IPS-11a (cell line): ENCODE measurements around the gene SCRN2.

ENCODE experiments used
- H3K4me3 ChIP-seq: one replicate; pipeline ENCODE4 v1.5.1; 2013; ENCODE audit warnings: low read depth, low read length, control low read depth

The SCRN2 gene

GRCh38 chr17:47822785-47823184 is 18.3 kb downstream of the SCRN2 start:
- no peak overlapping the region for H3K4me3 ChIP-seq

DNA sequence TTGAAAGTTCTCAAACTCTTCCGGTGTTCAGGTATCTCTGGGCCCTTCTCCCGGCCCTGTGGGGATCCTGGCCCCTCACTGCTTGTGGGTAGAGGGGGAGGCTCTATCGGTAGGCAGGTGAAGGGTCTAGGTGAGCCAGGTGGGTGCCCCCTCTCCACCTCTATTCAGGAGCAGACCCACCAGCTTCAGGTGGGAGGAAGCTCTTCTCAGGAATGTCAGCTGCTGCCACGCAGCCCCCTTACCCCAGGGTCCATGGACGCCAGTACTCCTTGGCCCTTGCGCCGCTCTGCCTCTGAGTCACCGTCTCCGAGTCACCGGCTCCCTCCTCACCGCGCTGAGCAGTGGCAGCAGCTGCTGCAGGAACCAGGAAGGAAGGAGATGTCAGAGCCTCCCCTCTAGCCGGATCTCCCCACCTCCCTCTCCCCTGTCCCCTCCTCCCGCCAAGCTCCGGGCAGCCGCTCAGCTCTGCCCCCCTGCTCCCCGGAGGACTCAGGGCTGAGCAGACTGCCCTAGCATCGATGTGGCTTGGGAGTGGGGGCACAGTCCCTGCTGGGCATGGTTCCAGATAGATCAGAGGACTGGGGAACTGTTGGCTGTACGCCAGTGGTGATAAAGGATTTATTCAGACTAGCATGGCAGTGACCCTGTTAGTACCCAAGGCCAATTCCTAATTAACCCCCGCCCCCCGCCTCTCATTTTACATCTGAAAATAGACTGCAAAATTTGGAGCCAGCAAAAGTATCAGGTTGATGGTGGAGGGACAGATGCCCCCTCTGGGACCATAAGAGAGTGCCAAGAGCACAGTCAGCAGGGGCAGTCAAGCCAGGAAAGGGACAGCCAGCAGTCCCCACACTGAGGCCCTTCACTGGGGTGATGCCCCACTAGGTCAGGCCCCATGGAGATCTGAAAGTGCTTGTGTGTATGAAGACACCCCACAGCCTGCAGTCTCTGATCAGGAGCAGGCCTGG is 19.4 kb downstream of the SCRN2 start, which contains the start of gene OSBPL7:
Gene OSBPL7 (minus strand): TSS at position 371 of the 968 bp plus-strand sequence. CDS start 1,516 bp downstream, outside the sequence.
- peak within 1 kb of the TSS; percentile 83 for H3K4me3 ChIP-seq

DNA sequence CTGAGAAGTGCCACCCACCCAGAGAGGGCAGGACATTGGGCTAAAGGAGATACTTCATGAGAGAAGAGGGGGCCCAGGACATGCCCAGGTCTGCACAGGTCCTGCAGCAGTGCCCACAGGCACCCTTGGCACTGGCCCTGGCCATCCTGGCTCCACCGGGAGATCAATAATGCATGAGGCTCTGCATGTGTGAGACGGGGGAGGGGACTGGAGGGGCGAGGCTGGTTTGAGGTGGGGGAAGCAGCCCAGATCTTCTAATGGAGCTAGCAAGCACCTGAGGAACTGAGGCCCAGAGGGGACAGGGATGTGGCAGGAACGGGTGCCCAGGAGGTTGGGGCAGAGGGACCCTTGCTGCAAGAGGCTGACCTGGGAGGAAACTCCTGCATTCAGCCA is 20.0 kb downstream of the SCRN2 start:
- H3K4me3 ChIP-seq: peak overlapping the region; percentile 83

DNA sequence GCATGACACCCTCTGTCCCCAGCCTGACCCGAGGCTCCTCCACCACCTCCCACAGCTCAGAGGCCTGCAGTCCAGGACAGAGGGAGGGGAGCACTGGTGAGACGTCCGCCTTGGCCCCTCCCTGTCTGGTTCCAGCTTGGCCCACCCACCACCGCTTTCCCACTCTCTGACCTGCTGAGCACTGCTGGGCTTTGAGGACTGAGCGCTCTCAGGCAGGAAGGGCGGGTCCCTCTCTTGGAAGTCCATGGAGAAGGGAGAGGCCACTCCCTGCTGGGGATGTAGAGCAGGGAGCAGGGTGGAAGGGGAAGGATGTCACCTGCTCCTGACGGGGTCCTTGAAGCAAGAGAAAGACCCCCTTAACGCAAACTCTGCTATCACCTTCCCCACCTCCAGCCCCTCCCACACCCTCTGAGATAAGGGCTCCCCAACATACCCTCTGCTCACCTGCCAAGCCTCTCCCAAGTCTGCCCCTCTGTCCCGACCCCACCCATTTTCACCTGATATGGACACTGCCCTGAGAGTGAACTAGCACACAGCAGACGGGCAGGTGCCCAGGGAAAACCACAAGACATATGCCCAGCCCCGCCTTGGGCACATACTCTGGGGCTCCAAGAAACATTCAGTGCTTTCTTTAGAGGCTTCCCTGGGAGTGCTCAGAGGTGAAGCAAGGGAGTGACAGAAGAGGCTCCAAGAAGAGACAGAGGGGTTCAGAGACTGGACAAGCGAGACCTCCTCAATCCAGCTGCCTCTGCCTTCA is 20.9 kb downstream of the SCRN2 start:
- no peak overlapping the region for H3K4me3 ChIP-seq

DNA sequence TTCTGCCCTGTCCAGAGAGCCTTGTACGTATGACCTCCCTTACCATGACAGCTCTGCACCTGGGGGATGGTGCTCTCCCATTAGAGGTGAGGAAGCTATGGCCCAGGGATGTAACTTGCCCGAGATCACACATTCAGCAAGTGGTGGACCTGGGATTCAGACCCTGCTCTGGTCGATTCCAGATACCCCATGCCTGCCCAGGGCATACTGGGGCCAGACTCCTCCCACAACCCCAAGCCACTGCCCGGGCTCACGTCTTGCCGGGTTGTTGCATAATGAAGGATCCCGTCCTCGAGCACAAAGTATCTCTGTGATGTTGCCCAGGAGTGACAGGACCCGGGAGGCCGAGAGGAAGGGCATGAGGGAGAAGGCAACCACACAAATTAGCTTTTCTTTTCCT is 21.6 kb downstream of the SCRN2 start:
- H3K4me3 ChIP-seq: no peak overlapping the region

DNA sequence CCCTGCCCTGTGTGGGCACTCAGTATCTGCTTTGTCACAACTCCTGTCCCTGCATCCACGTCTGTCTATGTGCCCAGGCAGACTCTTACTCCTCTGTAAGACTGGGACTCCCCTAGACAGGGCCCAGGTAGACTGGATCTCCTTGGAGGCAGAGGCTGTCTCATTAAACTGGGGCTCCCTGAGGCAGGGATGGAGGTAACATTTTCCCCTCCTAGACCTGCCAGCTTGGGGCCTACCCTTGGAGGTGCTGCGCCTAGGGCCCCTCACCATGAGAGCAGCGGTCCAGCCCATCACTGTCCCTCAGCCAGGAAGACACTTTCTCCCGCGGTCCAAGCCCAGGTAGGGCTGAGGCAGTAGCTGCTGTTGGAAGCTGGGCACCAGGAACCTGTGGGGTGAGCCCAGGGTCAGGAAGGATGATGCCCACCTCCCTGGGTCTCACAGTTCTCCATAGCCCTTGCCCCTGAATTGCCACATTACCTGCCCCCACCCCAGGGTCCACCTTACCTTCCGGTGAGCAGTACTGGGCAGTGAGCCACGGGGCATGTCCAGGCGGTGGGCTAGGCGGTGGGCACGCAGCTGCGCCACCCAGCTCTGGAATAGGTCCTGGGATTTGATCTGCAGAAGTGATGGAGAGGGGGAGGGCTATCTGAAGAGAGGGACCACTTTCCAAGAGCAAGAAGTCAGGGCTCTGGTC is 22.9 kb downstream of the SCRN2 start:
- no peak overlapping the region for H3K4me3 ChIP-seq

- no peak overlapping the region for H3K4me3 ChIP-seq
Measured at GRCh38 chr17:47816947-47817346, 24.1 kb downstream of the SCRN2 start.

DNA sequence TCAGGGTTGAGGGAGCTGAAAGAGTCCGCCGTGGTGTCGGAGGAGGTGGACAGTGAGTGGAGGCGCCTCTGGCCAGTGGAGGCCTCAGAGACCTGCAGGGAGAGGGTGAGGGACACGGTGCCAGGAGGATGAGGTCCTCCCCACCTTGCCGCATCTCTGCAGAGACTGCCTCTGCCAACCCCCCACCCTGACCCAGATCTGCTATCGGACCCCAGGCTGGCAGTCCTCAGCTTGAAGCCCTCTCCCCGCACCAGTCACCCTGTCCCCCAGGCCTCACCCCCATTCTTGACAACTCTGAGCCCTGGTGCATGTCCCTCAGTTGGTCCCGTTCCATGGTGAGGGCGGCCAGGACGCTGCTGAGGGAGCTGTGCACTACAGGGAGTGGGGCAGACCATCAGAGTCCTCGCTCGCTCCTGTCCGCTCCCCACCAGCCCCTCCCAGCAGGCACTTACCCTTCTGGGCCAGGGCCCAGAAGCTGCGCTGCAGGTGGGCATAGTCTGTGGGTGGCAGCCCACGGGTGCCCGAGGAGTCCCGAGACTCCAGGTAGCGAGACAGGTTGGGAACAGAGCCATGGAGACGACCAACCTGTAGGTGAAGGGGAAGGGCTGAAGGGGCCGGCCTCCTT is 24.9 kb downstream of the SCRN2 start:
- no peak overlapping the region for H3K4me3 ChIP-seq

DNA sequence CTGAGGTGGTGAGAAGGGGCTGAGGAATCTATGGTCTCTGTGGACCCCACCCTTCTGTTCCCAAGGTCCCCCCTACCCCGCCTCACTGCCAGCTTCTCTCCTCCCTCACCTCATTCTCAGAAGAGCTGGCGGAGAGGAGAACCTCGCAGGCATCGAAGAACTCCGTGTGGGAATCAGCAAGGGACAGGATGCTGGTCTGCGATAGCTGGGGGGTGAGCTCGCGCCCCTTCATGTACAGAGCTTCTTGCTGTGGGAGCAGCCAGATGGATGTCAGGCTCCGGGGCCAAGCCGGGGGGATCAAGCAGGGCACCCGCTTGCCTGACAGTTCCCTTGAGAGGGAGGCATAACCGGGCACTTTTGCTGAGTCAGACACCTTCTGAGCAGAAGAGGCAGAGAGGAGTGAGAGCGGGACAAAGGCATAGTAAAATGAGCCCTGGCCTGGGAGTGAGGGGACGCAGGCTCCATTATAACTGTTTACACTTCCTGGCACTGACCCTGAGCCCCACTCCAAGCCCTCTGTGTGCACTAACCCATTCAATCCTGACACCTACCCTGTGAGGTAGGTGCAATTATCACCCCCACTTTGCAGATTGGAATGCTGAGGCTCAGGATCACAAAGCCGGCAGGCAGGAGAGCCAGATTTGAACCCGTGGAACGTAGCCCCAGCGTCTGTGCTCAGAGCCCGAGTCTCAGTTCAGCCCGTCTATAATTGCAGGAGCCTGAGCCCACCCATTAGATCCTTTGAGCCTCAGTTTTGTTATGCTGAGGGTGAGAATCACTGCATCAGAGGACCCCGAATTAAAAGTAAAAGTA is 25.8 kb downstream of the SCRN2 start:
- H3K4me3 ChIP-seq: no peak overlapping the region

GRCh38 chr17:47813512-47814031 is 27.5 kb downstream of the SCRN2 start:
- no peak overlapping the region for H3K4me3 ChIP-seq

GRCh38 chr17:47813077-47813476 is 28.0 kb downstream of the SCRN2 start:
- H3K4me3 ChIP-seq: no peak overlapping the region

- no peak overlapping the region for H3K4me3 ChIP-seq
Measured at GRCh38 chr17:47812146-47812920, 28.7 kb downstream of the SCRN2 start.

GRCh38 chr17:47811709-47812108 is 29.4 kb downstream of the SCRN2 start:
- no peak overlapping the region for H3K4me3 ChIP-seq

GRCh38 chr17:47810901-47811635 is 30.0 kb downstream of the SCRN2 start:
- no peak overlapping the region for H3K4me3 ChIP-seq

DNA sequence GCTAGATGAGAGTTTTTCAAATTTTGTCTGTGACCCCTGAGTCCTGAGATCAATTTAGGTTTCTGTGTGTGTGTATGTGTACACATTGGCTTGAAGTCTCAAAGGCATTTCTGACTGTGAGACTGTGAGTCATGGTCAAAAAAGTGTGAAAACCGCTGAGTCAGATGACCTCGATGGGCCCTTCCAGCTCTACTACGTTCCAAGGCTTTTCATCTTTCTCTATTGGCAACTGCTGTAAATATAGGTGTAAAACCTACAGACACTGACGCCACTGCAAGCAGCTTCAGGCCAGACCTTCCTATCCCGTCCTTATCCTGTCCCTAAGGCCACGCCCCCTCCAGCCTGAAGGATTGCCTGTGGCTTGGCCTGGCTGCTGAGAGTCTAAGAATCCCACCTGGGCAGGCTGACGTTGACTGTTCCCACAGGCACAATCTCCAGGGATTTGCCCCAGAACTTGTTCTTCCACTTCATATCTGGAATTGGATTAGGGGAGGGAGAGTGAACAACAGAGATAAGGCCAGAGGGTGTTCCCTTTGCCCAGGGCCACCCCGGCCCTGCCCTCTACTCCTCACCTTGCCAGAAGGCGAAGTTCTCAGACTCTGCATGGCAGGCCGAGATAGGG is 30.8 kb downstream of the SCRN2 start:
- no peak overlapping the region for H3K4me3 ChIP-seq

DNA sequence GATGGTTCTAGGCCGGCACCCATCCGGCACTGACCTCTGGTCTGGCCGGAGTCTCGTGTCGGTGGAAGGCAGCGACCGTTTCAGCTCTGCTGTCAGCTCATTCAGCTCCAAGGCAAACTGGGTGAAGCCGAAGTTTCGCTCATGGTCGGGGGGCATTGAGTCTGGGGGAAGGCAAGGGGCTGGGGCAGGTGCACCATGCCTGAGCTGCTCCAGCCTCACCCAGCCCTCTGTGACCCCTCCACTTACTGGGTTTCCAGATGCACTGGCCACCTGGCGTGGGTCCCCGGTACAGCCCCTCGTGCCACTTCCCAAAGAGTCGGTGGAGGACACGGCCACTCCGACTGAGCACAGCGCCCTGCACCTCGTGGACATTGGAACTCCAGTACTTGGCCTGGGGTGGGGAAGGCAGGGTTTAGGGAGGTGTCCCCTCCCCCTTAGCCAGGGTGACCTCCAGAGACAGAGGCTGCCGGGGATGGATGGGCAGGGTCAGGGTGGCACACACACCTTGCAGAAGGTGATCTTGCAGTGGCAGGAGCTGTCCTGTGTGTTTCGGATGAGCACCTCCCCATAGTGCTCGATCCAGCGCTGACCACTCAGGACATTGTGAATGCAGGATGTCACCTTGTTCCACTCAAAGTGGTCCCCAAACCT is 32.1 kb downstream of the SCRN2 start:
- no peak overlapping the region for H3K4me3 ChIP-seq
